Mesendoderm (in vitro differentiated cells): ENCODE measurements around the gene MFF.

Experiments
- DNase-seq: peaks from one replicate; pipeline ENCODE4 v3.0.0; 2013
- H2AK5ac ChIP-seq: 2 replicates; pipeline ENCODE4 v1.6.1; 2013; ENCODE audit warnings: low read length, inconsistent platforms
- H2BK120ac ChIP-seq: 2 replicates; pipeline ENCODE4 v1.6.1; 2013; ENCODE audit warnings: low read depth, mild to moderate bottlenecking, low read length, moderate library complexity, mixed read lengths
- H2BK15ac ChIP-seq: replicated peaks from 2 replicates; pipeline ENCODE4 v1.6.1; 2013; ENCODE audit warnings: low read depth, mild to moderate bottlenecking, moderate library complexity
- H2BK5ac ChIP-seq: 2 replicates; pipeline ENCODE4 v1.6.1; 2013; ENCODE audit warnings: low read length, inconsistent platforms
- H3K18ac ChIP-seq: 2 replicates; pipeline ENCODE4 v1.6.1; 2013; ENCODE audit warnings: mild to moderate bottlenecking, low read length, mixed read lengths
- H3K23ac ChIP-seq: one replicate; pipeline ENCODE4 v1.6.1; 2013; ENCODE audit warnings: low read length
- H3K27ac ChIP-seq: 2 replicates; pipeline ENCODE4 v1.5.1; 2013; ENCODE audit warnings: low read depth, mild to moderate bottlenecking, inconsistent platforms, low read length, moderate library complexity
- H3K27me3 ChIP-seq: 2 replicates; pipeline ENCODE4 v1.6.1; 2013; ENCODE audit warnings: low read length, control low read depth, mild to moderate bottlenecking, inconsistent platforms; ENCODE audit not compliant: insufficient read depth, poor library complexity
- H3K36me3 ChIP-seq: 2 replicates; pipeline ENCODE4 v1.6.1; 2013; ENCODE audit warnings: low read length, inconsistent platforms; ENCODE audit not compliant: control insufficient read depth, insufficient read depth
- H3K4ac ChIP-seq: one replicate; pipeline ENCODE4 v1.6.1; 2013; ENCODE audit warnings: low read depth, mild to moderate bottlenecking, low read length, moderate library complexity
- H3K4me1 ChIP-seq: 2 replicates; pipeline ENCODE4 v1.6.1; 2013; ENCODE audit warnings: low read depth, low read length, inconsistent platforms; ENCODE audit not compliant: control insufficient read depth
- H3K4me2 ChIP-seq: 2 replicates; pipeline ENCODE4 v1.6.1; 2013; ENCODE audit warnings: low read length
- H3K4me3 ChIP-seq: 2 replicates; pipeline ENCODE4 v1.5.1; 2013; ENCODE audit warnings: mild to moderate bottlenecking, low read length
- H3K56ac ChIP-seq: one replicate; pipeline ENCODE4 v1.6.1; 2013; ENCODE audit warnings: low read length
- H3K79me1 ChIP-seq: 2 replicates; pipeline ENCODE4 v1.6.1; 2013; ENCODE audit warnings: low read length, inconsistent platforms
- H3K79me2 ChIP-seq: 2 replicates; pipeline ENCODE4 v1.6.1; 2013; ENCODE audit warnings: mild to moderate bottlenecking, low read length; ENCODE audit not compliant: control insufficient read depth, insufficient read depth
- H3K9ac ChIP-seq: 2 replicates; pipeline ENCODE4 v1.6.1; 2013; ENCODE audit warnings: low read length, inconsistent platforms
- H4K5ac ChIP-seq: one replicate; pipeline ENCODE4 v1.6.1; 2013; ENCODE audit warnings: low read length
- H4K8ac ChIP-seq: one replicate; pipeline ENCODE4 v1.6.1; 2013; ENCODE audit warnings: low read depth, mild to moderate bottlenecking, control low read depth, low read length, moderate library complexity
- WGBS: extraction: QIAGEN DNeasy Blood & Tissue Kit; methylation state at CpG from one replicate; pipeline ENCODE4 v1.1.7; 2013; ENCODE audit warnings: low lambda C conversion rate, missing lambda C conversion rate; ENCODE audit not compliant: insufficient coverage; ENCODE audit errors: extremely low coverage; 5-methylcytosine and 5-hydroxymethylcytosine counted together

The MFF gene

GRCh38 chr2:227293531-227293930, 31.5 kb upstream of the MFF start:
- Histone ChIP-seq H3K79me1 (no peaks in the 10 kb centered on the region), H4K5ac (no peak overlapping the region), H3K4me3 (no peak overlapping the region), H3K79me2 (no peaks in the 10 kb centered on the region), H3K9ac (no peak overlapping the region), H2AK5ac (no peak overlapping the region), H2BK120ac (no peak overlapping the region), H3K4me1 (no peaks in the 10 kb centered on the region), H2BK5ac (no peak overlapping the region), H2BK15ac (no peak overlapping the region), H3K4me2 (no peak overlapping the region), H3K36me3 (no peaks in the 10 kb centered on the region), H3K56ac (no peak overlapping the region), H3K4ac (no peak overlapping the region), H3K27ac (no peak overlapping the region), H3K18ac (no peak overlapping the region), H3K27me3 (no peaks in the 10 kb centered on the region), H3K23ac (no peak overlapping the region), H4K8ac (no peak overlapping the region)
- no peak for DNase-seq
- no CpG with 5 or more reads among the region's 4 CpGs for WGBS

GRCh38 chr2:227295806-227296205, 29.2 kb upstream of the MFF start:
- no peak for DNase-seq
- Histone ChIP-seq H3K56ac (no peak overlapping the region), H4K8ac (no peak overlapping the region), H2BK120ac (no peak overlapping the region), H3K27ac (no peak overlapping the region), H3K23ac (no peak overlapping the region), H2AK5ac (no peak overlapping the region), H3K4me1 (no peaks in the 10 kb centered on the region), H3K79me1 (no peaks in the 10 kb centered on the region), H3K36me3 (no peaks in the 10 kb centered on the region), H3K4me3 (no peak overlapping the region), H3K18ac (no peak overlapping the region), H3K79me2 (no peaks in the 10 kb centered on the region), H3K4ac (no peak overlapping the region), H4K5ac (no peak overlapping the region), H3K4me2 (no peak overlapping the region), H3K27me3 (no peaks in the 10 kb centered on the region), H3K9ac (no peak overlapping the region), H2BK15ac (no peak overlapping the region), H2BK5ac (no peak overlapping the region)
- WGBS: no CpG with 5 or more reads among the region's 4 CpGs

- H3K4me2 ChIP-seq: no peak overlapping the region
- no peak overlapping the region for H3K4me3 ChIP-seq
- H3K27ac ChIP-seq: no peak overlapping the region
- no peak overlapping the region for H3K18ac ChIP-seq
- no peaks in the 10 kb centered on the region for H3K79me1 ChIP-seq
- no peaks in the 10 kb centered on the region for H3K36me3 ChIP-seq
- no peak overlapping the region for H3K9ac ChIP-seq
- no peaks in the 10 kb centered on the region for H3K4me1 ChIP-seq
- no peak overlapping the region for H4K5ac ChIP-seq
- H2BK120ac ChIP-seq: no peak overlapping the region
- WGBS: no CpG with 5 or more reads among the region's 3 CpGs
- no peak overlapping the region for H3K23ac ChIP-seq
- no peak overlapping the region for H3K4ac ChIP-seq
- H4K8ac ChIP-seq: no peak overlapping the region
- no peak overlapping the region for H3K56ac ChIP-seq
- DNase-seq: no peak
- no peak overlapping the region for H2BK15ac ChIP-seq
- no peaks in the 10 kb centered on the region for H3K27me3 ChIP-seq
- no peaks in the 10 kb centered on the region for H3K79me2 ChIP-seq
- H2AK5ac ChIP-seq: no peak overlapping the region
- no peak overlapping the region for H2BK5ac ChIP-seq
Observed at GRCh38 chr2:227296671-227297405, 28.2 kb upstream of the MFF start.

- no peak for DNase-seq
- H4K8ac ChIP-seq: no peak overlapping the region
Observed at GRCh38 chr2:227301523-227301922, 23.5 kb upstream of the MFF start.

GRCh38 chr2:227308784-227309183, 16.3 kb upstream of the MFF start:
- Histone ChIP-seq H3K79me1 (no peaks in the 10 kb centered on the region), H3K4me1 (no peaks in the 10 kb centered on the region), H3K18ac (no peak overlapping the region), H2BK120ac (no peak overlapping the region), H3K23ac (no peak overlapping the region), H3K27ac (no peak overlapping the region), H3K4ac (no peak overlapping the region), H3K36me3 (no peaks in the 10 kb centered on the region), H4K8ac (no peak overlapping the region), H3K4me3 (no peak overlapping the region), H3K79me2 (no peaks in the 10 kb centered on the region), H3K9ac (no peak overlapping the region), H3K4me2 (no peak overlapping the region), H2BK15ac (no peak overlapping the region), H4K5ac (no peak overlapping the region), H3K27me3 (no peaks in the 10 kb centered on the region), H2BK5ac (no peak overlapping the region), H3K56ac (no peak overlapping the region), H2AK5ac (no peak overlapping the region)
- no peak for DNase-seq
- WGBS: no CpG with 5 or more reads among the region's 4 CpGs

More at GRCh38 chr2:227301523-227301922, 23.5 kb upstream of the MFF start:
- no peak overlapping the region for H3K56ac ChIP-seq
- no peak overlapping the region for H2BK120ac ChIP-seq
- H3K23ac ChIP-seq: no peak overlapping the region
- no peak overlapping the region for H3K4me2 ChIP-seq
- no peaks in the 10 kb centered on the region for H3K36me3 ChIP-seq
- no peaks in the 10 kb centered on the region for H3K27me3 ChIP-seq
- H4K5ac ChIP-seq: no peak overlapping the region
- no peak overlapping the region for H3K27ac ChIP-seq
- no peaks in the 10 kb centered on the region for H3K4me1 ChIP-seq
- no peaks in the 10 kb centered on the region for H3K79me1 ChIP-seq
- H3K4ac ChIP-seq: no peak overlapping the region
- H3K9ac ChIP-seq: no peak overlapping the region
- H3K79me2 ChIP-seq: no peaks in the 10 kb centered on the region
- H2BK5ac ChIP-seq: no peak overlapping the region
- no peak overlapping the region for H2BK15ac ChIP-seq
- no peak overlapping the region for H3K18ac ChIP-seq
- WGBS: no CpG with 5 or more reads among the region's 1 CpG
- H2AK5ac ChIP-seq: no peak overlapping the region
- H3K4me3 ChIP-seq: no peak overlapping the region

GRCh38 chr2:227310756-227311110, 14.3 kb upstream of the MFF start:
- H3K36me3 ChIP-seq: no peaks in the 10 kb centered on the region

More at GRCh38 chr2:227310756-227311110, 14.3 kb upstream of the MFF start:
- H2BK5ac ChIP-seq: no peak overlapping the region
- no peaks in the 10 kb centered on the region for H3K79me1 ChIP-seq
- no peak overlapping the region for H2AK5ac ChIP-seq
- H3K9ac ChIP-seq: no peak overlapping the region
- no peak overlapping the region for H3K18ac ChIP-seq
- H3K4me2 ChIP-seq: no peak overlapping the region
- H3K4me3 ChIP-seq: no peak overlapping the region
- H3K56ac ChIP-seq: no peak overlapping the region
- H3K23ac ChIP-seq: no peak overlapping the region
- H4K8ac ChIP-seq: no peak overlapping the region
- no peaks in the 10 kb centered on the region for H3K4me1 ChIP-seq
- H4K5ac ChIP-seq: no peak overlapping the region
- WGBS: no CpG with 5 or more reads among the region's 4 CpGs
- H2BK15ac ChIP-seq: no peak overlapping the region
- no peaks in the 10 kb centered on the region for H3K79me2 ChIP-seq
- DNase-seq: peak; percentile 32
- no peaks in the 10 kb centered on the region for H3K27me3 ChIP-seq
- H2BK120ac ChIP-seq: no peak overlapping the region
- no peak overlapping the region for H3K27ac ChIP-seq
- H3K4ac ChIP-seq: no peak overlapping the region
